ENCODE data around the gene ACBD6. TPM values are rescaled to one million over a fixed set of nuclear protein-coding genes. Genes with fewer than 3 reads are reported as not detected.

The ACBD6 gene
- total RNA-seq, 1 experiment from 2014 or later, result 73.6 TPM

- no TSS peak for BruUV-seq (replicated peaks)
- Mint-ChIP-seq H3K27ac (ENCODE audit: unreplicated experiment) (no peak overlapping the region), H3K36me3 (ENCODE audit: insufficient read depth, unreplicated experiment) (peaks cover 5% of the 10 kb centered on the region), H3K4me1 (ENCODE audit: low read depth, unreplicated experiment) (peaks cover 22% of the 10 kb centered on the region), H3K4me3 (ENCODE audit: low read depth, unreplicated experiment) (no peak overlapping the region), H3K9me3 (ENCODE audit: low read depth, unreplicated experiment) (peaks cover 2% of the 10 kb centered on the region), H3K27me3 (ENCODE audit: unreplicated experiment) (no peaks in the 10 kb centered on the region)
- CTCF ChIA-PET, result no interaction called here
- DNase-seq, result no peak
- intact Hi-C loops (cut with micrococcal nuclease; ENCODE audit: unreplicated experiment), result no loop called here
- TF ChIP-seq CTCF (IDR thresholded peaks at IDR 0.05; ENCODE audit: unreplicated experiment), result no peak
Measured at GRCh38 chr1:180287988-180288705, 214.2 kb downstream of the ACBD6 start.

- intact Hi-C loops (cut with micrococcal nuclease; ENCODE audit: unreplicated experiment), result no loop called here
- Mint-ChIP-seq H3K27me3 (ENCODE audit: unreplicated experiment) (no peaks in the 10 kb centered on the region), H3K27ac (ENCODE audit: unreplicated experiment) (no peak overlapping the region), H3K4me1 (ENCODE audit: low read depth, unreplicated experiment) (peaks cover 15% of the 10 kb centered on the region), H3K36me3 (ENCODE audit: insufficient read depth, unreplicated experiment) (peaks cover 5% of the 10 kb centered on the region), H3K9me3 (ENCODE audit: low read depth, unreplicated experiment) (peaks cover 2% of the 10 kb centered on the region), H3K4me3 (ENCODE audit: low read depth, unreplicated experiment) (no peak overlapping the region)
- no peak for DNase-seq
- no peak for TF ChIP-seq CTCF (IDR thresholded peaks at IDR 0.05; ENCODE audit: unreplicated experiment)
- CTCF ChIA-PET, result no interaction called here
- BruUV-seq (replicated peaks), result no TSS peak
Measured at GRCh38 chr1:180286417-180286816, 216.0 kb downstream of the ACBD6 start.

- CTCF ChIA-PET, result interaction anchor here (0.6 kb wide), 2 partner anchors 404 to 865 kb away, joined by 3 to 6 read pairs; no protein-coding TSS in a partner anchor
- BruUV-seq (replicated peaks), result no TSS peak
- no peak for DNase-seq
- Mint-ChIP-seq H3K9me3 (ENCODE audit: low read depth, unreplicated experiment) (no peaks in the 10 kb centered on the region), H3K36me3 (ENCODE audit: insufficient read depth, unreplicated experiment) (peaks cover 5% of the 10 kb centered on the region), H3K27me3 (ENCODE audit: unreplicated experiment) (no peaks in the 10 kb centered on the region), H3K27ac (ENCODE audit: unreplicated experiment) (no peak overlapping the region), H3K4me3 (ENCODE audit: low read depth, unreplicated experiment) (no peak overlapping the region), H3K4me1 (ENCODE audit: low read depth, unreplicated experiment) (no peaks in the 10 kb centered on the region)
- intact Hi-C loops (cut with micrococcal nuclease; ENCODE audit: unreplicated experiment), result no loop called here
- no peak for TF ChIP-seq CTCF (IDR thresholded peaks at IDR 0.05; ENCODE audit: unreplicated experiment)
Measured at GRCh38 chr1:180283098-180283497, 219.3 kb downstream of the ACBD6 start.

- intact Hi-C loops (cut with micrococcal nuclease; ENCODE audit: unreplicated experiment), result no loop called here
- H3K4me1 Mint-ChIP-seq (ENCODE audit: low read depth, unreplicated experiment), result no peaks in the 10 kb centered on the region
Measured at GRCh38 chr1:180282401-180283044, 219.9 kb downstream of the ACBD6 start.

More at GRCh38 chr1:180282401-180283044, 219.9 kb downstream of the ACBD6 start:
- no peaks in the 10 kb centered on the region for H3K9me3 Mint-ChIP-seq (ENCODE audit: low read depth, unreplicated experiment)
- H3K4me3 Mint-ChIP-seq (ENCODE audit: low read depth, unreplicated experiment), result no peak overlapping the region
- no peak for TF ChIP-seq CTCF (IDR thresholded peaks at IDR 0.05; ENCODE audit: unreplicated experiment)
- no peak for DNase-seq
- BruUV-seq (replicated peaks), result no TSS peak
- H3K27ac Mint-ChIP-seq (ENCODE audit: unreplicated experiment), result no peak overlapping the region
- peaks cover 5% of the 10 kb centered on the region for H3K36me3 Mint-ChIP-seq (ENCODE audit: insufficient read depth, unreplicated experiment)
- CTCF ChIA-PET, result interaction anchor here (0.6 kb wide), 2 partner anchors 404 to 866 kb away, joined by 3 to 6 read pairs; no protein-coding TSS in a partner anchor
- no peaks in the 10 kb centered on the region for H3K27me3 Mint-ChIP-seq (ENCODE audit: unreplicated experiment)
